ENCODE measurements around the gene KLF8. TPM values are rescaled to one million over a fixed set of nuclear protein-coding genes. Genes with fewer than 3 reads are reported as not detected.

Gene KLF8
- total and polyA plus RNA-seq, 2 experiments from 2014 or later: 2.7 to 11.5 TPM

- Histone ChIP-seq H3K79me2 (replicated peaks; ENCODE audit: insufficient read depth) (no peaks in the 10 kb centered on the region), H3K36me3 (ENCODE audit: insufficient read depth) (no peaks in the 10 kb centered on the region), H3K4me1 (ENCODE audit: insufficient read depth) (no peaks in the 10 kb centered on the region), H3K27ac (ENCODE audit: low read depth) (no peak overlapping the region), H2AFZ (no peak overlapping the region), H3K4me2 (no peak overlapping the region), H3F3A (replicated peaks; ENCODE audit: low read depth) (no peaks in the 10 kb centered on the region), H3K4me3 (no peak overlapping the region), H4K20me1 (replicated peaks; ENCODE audit: insufficient read depth) (no peaks in the 10 kb centered on the region), H3K9me2 (ENCODE audit: insufficient read depth) (no peaks in the 10 kb centered on the region), H3K27me3 (ENCODE audit: insufficient read depth) (no peaks in the 10 kb centered on the region)
- ATAC-seq: no peak
- Mint-ChIP-seq H3K9me3 (no peaks in the 10 kb centered on the region), H3K4me1 (no peaks in the 10 kb centered on the region), H3K27ac (no peak overlapping the region), H3K36me3 (ENCODE audit: low read depth) (no peaks in the 10 kb centered on the region), H3K27me3 (ENCODE audit: insufficient read depth, low read depth, poor library complexity) (no peaks in the 10 kb centered on the region), H3K4me3 (no peak overlapping the region)
- no peak for DNase-seq (ENCODE audit: low spot score)
- TF ChIP-seq JUNB (IDR thresholded peaks at IDR 0.05; ENCODE audit: unreplicated experiment) (no peak), ZNF114 (CRISPR knock-in tag; IDR thresholded peaks at IDR 0.05) (no peak), EZH2 (IDR thresholded peaks at IDR 0.05; ENCODE audit: low read depth, unreplicated experiment) (no peak), STAT1 (IDR thresholded peaks at IDR 0.05; ENCODE audit: unreplicated experiment) (no peak), NANOG (IDR thresholded peaks at IDR 0.05; ENCODE audit: borderline replicate concordance) (no peak), EZH2phosphoT487 (IDR thresholded peaks at IDR 0.05; ENCODE audit: unreplicated experiment) (no peak)
- TF ChIP-seq, protein P1, sequence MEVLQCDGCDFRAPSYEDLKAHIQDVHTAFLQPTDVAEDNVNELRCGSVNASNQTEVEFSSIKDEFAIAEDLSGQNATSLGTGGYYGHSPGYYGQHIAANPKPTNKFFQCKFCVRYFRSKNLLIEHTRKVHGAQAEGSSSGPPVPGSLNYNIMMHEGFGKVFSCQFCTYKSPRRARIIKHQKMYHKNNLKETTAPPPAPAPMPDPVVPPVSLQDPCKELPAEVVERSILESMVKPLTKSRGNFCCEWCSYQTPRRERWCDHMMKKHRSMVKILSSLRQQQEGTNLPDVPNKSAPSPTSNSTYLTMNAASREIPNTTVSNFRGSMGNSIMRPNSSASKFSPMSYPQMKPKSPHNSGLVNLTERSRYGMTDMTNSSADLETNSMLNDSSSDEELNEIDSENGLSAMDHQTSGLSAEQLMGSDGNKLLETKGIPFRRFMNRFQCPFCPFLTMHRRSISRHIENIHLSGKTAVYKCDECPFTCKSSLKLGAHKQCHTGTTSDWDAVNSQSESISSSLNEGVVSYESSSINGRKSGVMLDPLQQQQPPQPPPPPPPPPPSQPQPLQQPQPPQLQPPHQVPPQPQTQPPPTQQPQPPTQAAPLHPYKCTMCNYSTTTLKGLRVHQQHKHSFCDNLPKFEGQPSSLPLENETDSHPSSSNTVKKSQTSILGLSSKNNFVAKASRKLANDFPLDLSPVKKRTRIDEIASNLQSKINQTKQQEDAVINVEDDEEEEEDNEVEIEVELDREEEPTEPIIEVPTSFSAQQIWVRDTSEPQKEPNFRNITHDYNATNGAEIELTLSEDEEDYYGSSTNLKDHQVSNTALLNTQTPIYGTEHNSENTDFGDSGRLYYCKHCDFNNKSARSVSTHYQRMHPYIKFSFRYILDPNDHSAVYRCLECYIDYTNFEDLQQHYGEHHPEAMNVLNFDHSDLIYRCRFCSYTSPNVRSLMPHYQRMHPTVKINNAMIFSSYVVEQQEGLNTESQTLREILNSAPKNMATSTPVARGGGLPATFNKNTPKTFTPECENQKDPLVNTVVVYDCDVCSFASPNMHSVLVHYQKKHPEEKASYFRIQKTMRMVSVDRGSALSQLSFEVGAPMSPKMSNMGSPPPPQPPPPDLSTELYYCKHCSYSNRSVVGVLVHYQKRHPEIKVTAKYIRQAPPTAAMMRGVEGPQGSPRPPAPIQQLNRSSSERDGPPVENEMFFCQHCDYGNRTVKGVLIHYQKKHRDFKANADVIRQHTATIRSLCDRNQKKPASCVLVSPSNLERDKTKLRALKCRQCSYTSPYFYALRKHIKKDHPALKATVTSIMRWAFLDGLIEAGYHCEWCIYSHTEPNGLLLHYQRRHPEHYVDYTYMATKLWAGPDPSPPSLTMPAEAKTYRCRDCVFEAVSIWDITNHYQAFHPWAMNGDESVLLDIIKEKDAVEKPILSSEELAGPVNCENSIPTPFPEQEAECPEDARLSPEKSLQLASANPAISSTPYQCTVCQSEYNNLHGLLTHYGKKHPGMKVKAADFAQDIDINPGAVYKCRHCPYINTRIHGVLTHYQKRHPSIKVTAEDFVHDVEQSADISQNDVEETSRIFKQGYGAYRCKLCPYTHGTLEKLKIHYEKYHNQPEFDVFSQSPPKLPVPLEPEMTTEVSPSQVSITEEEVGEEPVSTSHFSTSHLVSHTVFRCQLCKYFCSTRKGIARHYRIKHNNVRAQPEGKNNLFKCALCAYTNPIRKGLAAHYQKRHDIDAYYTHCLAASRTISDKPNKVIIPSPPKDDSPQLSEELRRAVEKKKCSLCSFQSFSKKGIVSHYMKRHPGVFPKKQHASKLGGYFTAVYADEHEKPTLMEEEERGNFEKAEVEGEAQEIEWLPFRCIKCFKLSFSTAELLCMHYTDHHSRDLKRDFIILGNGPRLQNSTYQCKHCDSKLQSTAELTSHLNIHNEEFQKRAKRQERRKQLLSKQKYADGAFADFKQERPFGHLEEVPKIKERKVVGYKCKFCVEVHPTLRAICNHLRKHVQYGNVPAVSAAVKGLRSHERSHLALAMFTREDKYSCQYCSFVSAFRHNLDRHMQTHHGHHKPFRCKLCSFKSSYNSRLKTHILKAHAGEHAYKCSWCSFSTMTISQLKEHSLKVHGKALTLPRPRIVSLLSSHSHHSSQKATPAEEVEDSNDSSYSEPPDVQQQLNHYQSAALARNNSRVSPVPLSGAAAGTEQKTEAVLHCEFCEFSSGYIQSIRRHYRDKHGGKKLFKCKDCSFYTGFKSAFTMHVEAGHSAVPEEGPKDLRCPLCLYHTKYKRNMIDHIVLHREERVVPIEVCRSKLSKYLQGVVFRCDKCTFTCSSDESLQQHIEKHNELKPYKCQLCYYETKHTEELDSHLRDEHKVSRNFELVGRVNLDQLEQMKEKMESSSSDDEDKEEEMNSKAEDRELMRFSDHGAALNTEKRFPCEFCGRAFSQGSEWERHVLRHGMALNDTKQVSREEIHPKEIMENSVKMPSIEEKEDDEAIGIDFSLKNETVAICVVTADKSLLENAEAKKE (CRISPR knock-in tag; IDR thresholded peaks at IDR 0.05): no peak
Observed at GRCh38 chrX:56278692-56279091, 46.5 kb downstream of the KLF8 start.

- no peak overlapping the region for H3K4me3 Mint-ChIP-seq
Observed at GRCh38 chrX:56279863-56280262, 47.7 kb downstream of the KLF8 start.

More at GRCh38 chrX:56279863-56280262, 47.7 kb downstream of the KLF8 start:
- Histone ChIP-seq H2AFZ (no peak overlapping the region), H3K4me2 (no peak overlapping the region), H3K27me3 (ENCODE audit: insufficient read depth) (no peaks in the 10 kb centered on the region), H3F3A (replicated peaks; ENCODE audit: low read depth) (no peaks in the 10 kb centered on the region), H3K27ac (ENCODE audit: low read depth) (no peak overlapping the region), H3K4me1 (ENCODE audit: insufficient read depth) (no peaks in the 10 kb centered on the region), H3K79me2 (replicated peaks; ENCODE audit: insufficient read depth) (no peaks in the 10 kb centered on the region), H3K36me3 (ENCODE audit: insufficient read depth) (no peaks in the 10 kb centered on the region), H4K20me1 (replicated peaks; ENCODE audit: insufficient read depth) (no peaks in the 10 kb centered on the region), H3K9me2 (ENCODE audit: insufficient read depth) (no peaks in the 10 kb centered on the region), H3K4me3 (no peak overlapping the region)
- H3K27ac Mint-ChIP-seq: no peak overlapping the region
- no peaks in the 10 kb centered on the region for H3K9me3 Mint-ChIP-seq
- H3K4me1 Mint-ChIP-seq: no peaks in the 10 kb centered on the region
- no peak for TF ChIP-seq JUNB (IDR thresholded peaks at IDR 0.05; ENCODE audit: unreplicated experiment)
- TF ChIP-seq ZNF331 (CRISPR knock-in tag; IDR thresholded peaks at IDR 0.05; ENCODE audit: low read depth): no peak
- no peak for TF ChIP-seq CREB1 (CRISPR knock-in tag; IDR thresholded peaks at IDR 0.05; ENCODE audit: low read depth)
- TF ChIP-seq REST (IDR thresholded peaks at IDR 0.05; ENCODE audit: unreplicated experiment): no peak
- TF ChIP-seq EZH2phosphoT487 (IDR thresholded peaks at IDR 0.05; ENCODE audit: unreplicated experiment): no peak
- no peak for DNase-seq (ENCODE audit: low spot score)
- no peaks in the 10 kb centered on the region for H3K36me3 Mint-ChIP-seq (ENCODE audit: low read depth)
- H3K27me3 Mint-ChIP-seq (ENCODE audit: insufficient read depth, low read depth, poor library complexity): no peaks in the 10 kb centered on the region
- no peak for ATAC-seq

Data from GM23338 (cell line).